A549 (cell line): ENCODE measurements around the gene EFCAB8. TPM values are rescaled to one million over a fixed set of nuclear protein-coding genes. Genes with fewer than 3 reads are reported as not detected.

ENCODE experiments used
- ATAC-seq, 2 experiments: fragments of 200-7000 bp in 1 of 2; fragments of >200 bp in 1 of 2; cut with Nextera tagmentation in 1 of 2; cut with Tn5 transposase in 1 of 2; 3 replicates each; pipeline versions ENCODE4 v1.8.0 to v1.9.1; 2018 to 2020; ENCODE audit warnings: mild to moderate bottlenecking in 1 of 2, moderate library complexity in 1 of 2
- CTCF ChIA-PET: fragments of 300-600 bp; sonication (Branson Sonifier 250); formaldehyde crosslinking; extraction: SDS; loops from one replicate; lab custom pipeline; 2021; ENCODE audit warnings: antibody characterized with exemption, inconsistent platforms; lab: Yijun Ruan, JAX
- POLR2A ChIA-PET: fragments of 350-600 bp; formaldehyde crosslinking; extraction: SDS; loops from one replicate; lab custom pipeline; 2021; ENCODE audit warnings: antibody characterized with exemption, inconsistent platforms; lab: Yijun Ruan, JAX
- DNase-seq, 2 experiments: peaks; one replicate each; pipeline versions ENCODE4 v3.0.0 to v3.0.0-alpha.2; 2011 to 2016; ENCODE audit warnings: low read depth in 1 of 2, low spot score in 1 of 2
- FAIRE-seq: peaks from 2 replicates; lab custom pipeline; 2011; peaks lifted over from hg19 to GRCh38; lab: Jason Lieb, UNC
- H3K27ac ChIP-seq, 2 experiments: fragments of >200 bp; sonication (Bioruptor Twin); formaldehyde crosslinking; 3 replicates each; pipeline ENCODE4 v1.5.1; 2016 to 2017
- H3K4me1 ChIP-seq: fragments of >200 bp; sonication (Bioruptor Twin); formaldehyde crosslinking; 3 replicates; pipeline ENCODE4 v1.6.1; 2016
- H3K4me2 ChIP-seq: fragments of >200 bp; sonication (Bioruptor Twin); formaldehyde crosslinking; 3 replicates; pipeline ENCODE4 v1.6.1; 2016
- H3K4me3 ChIP-seq: fragments of >200 bp; sonication (Bioruptor Twin); formaldehyde crosslinking; 3 replicates; pipeline ENCODE4 v1.5.1; 2016
- H3K9me3 ChIP-seq: fragments of >200 bp; sonication (Bioruptor Twin); formaldehyde crosslinking; 3 replicates; pipeline ENCODE4 v1.6.1; 2016
- CBX8 ChIP-seq: fragments of 200-600 bp; sonication (generic); IDR thresholded peaks from 2 replicates; pipeline ENCODE4 v1.6.1; 2016
- CEBPB ChIP-seq, 2 experiments: fragments of >200 bp in 1 of 2; sonication (Bioruptor Twin) in 1 of 2; formaldehyde crosslinking in 1 of 2; IDR thresholded peaks; 2 replicates each; pipeline ENCODE4 v1.6.1; 2012 to 2016
- CHD2 ChIP-seq: fragments of 150-350 bp; IDR thresholded peaks from 2 replicates; pipeline ENCODE4 v1.6.1; 2014; ENCODE audit warnings: low read length; ENCODE audit not compliant: partially characterized antibody
- FOXS1 ChIP-seq: fragments of 250-450 bp; sonication (Bioruptor Pico); IDR thresholded peaks from 2 replicates; pipeline ENCODE4 v1.5.0; 2020; ENCODE audit warnings: mild to moderate bottlenecking, moderate library complexity
- HEYL ChIP-seq: fragments of 250-450 bp; sonication (Bioruptor Pico); IDR thresholded peaks from 2 replicates; pipeline ENCODE4 v1.8.0; 2021; ENCODE audit warnings: mild to moderate bottlenecking, moderate library complexity
- HOXA7 ChIP-seq: fragments of 250-450 bp; sonication (Bioruptor Pico); IDR thresholded peaks from 2 replicates; pipeline ENCODE4 v1.5.0; 2020; ENCODE audit warnings: mild to moderate bottlenecking, moderate library complexity
- HOXB13 ChIP-seq: fragments of 250-450 bp; sonication (Bioruptor Pico); IDR thresholded peaks from 2 replicates; pipeline ENCODE4 v1.5.0; 2020; ENCODE audit warnings: low read depth, mild to moderate bottlenecking, moderate library complexity
- HOXB5 ChIP-seq: fragments of 250-450 bp; sonication (Bioruptor Pico); IDR thresholded peaks from 2 replicates; pipeline ENCODE4 v1.5.0; 2020; ENCODE audit warnings: mild to moderate bottlenecking, moderate library complexity
- JUN ChIP-seq, 2 experiments: fragments of >200 bp; sonication (Bioruptor Twin); formaldehyde crosslinking; IDR thresholded peaks; 2 replicates in 1 of 2; 3 replicates in 1 of 2; pipeline ENCODE4 v1.6.1; 2016 to 2017
- JUNB ChIP-seq: fragments of >200 bp; sonication (Bioruptor Twin); formaldehyde crosslinking; IDR thresholded peaks from 2 replicates; pipeline ENCODE4 v1.6.1; 2016
- KDM1A ChIP-seq: fragments of 200-600 bp; sonication (generic); IDR thresholded peaks from 2 replicates; pipeline ENCODE4 v1.6.1; 2016; ENCODE audit warnings: low read depth, mild to moderate bottlenecking
- MYC ChIP-seq: IDR thresholded peaks from 2 replicates; pipeline ENCODE4 v1.6.1; 2012; ENCODE audit warnings: mild to moderate bottlenecking, inconsistent platforms, low read length, improper control_type of control experiment, borderline replicate concordance
- NPAS2 ChIP-seq: fragments of 250-450 bp; sonication (Bioruptor Pico); IDR thresholded peaks from 2 replicates; pipeline ENCODE4 v1.8.0; 2022; ENCODE audit warnings: mild to moderate bottlenecking, moderate library complexity, borderline replicate concordance
- NR3C1 ChIP-seq: fragments of >200 bp; sonication (Bioruptor Twin); formaldehyde crosslinking; IDR thresholded peaks from 3 replicates; pipeline ENCODE4 v1.6.1; 2017
- PBX3 ChIP-seq: IDR thresholded peaks from 2 replicates; pipeline ENCODE4 v1.6.1; 2012
- POLR2AphosphoS2 ChIP-seq: conservative IDR thresholded peaks from 2 replicates; pipeline ENCODE4 v1.6.1; 2012; ENCODE audit warnings: low read length, improper control_type of control experiment, inconsistent platforms
- RCOR1 ChIP-seq: fragments of 150-350 bp; IDR thresholded peaks from 2 replicates; pipeline ENCODE4 v1.6.1; 2014; ENCODE audit warnings: antibody characterized with exemption, low read length, low read depth
- RNF2 ChIP-seq: fragments of 200-600 bp; sonication (generic); IDR thresholded peaks from 2 replicates; pipeline ENCODE4 v1.6.1; 2016; ENCODE audit warnings: low read depth, mild to moderate bottlenecking, antibody characterized with exemption, moderate library complexity, borderline replicate concordance
- SMC3 ChIP-seq: fragments of >200 bp; sonication (Bioruptor Twin); formaldehyde crosslinking; IDR thresholded peaks from 3 replicates; pipeline ENCODE4 v1.6.1; 2018; ENCODE audit warnings: inconsistent platforms
- SREBF2 ChIP-seq: fragments of 450-650 bp; IDR thresholded peaks from 2 replicates; pipeline ENCODE4 v1.6.1; 2014; ENCODE audit warnings: mild to moderate bottlenecking, moderate library complexity
- TP53 ChIP-seq: fragments of 250-450 bp; sonication (Bioruptor Pico); IDR thresholded peaks from 2 replicates; pipeline ENCODE4 v1.5.0; 2021; ENCODE audit warnings: mild to moderate bottlenecking, moderate library complexity
- ZC3H11A ChIP-seq: fragments of 450-650 bp; IDR thresholded peaks from 2 replicates; pipeline ENCODE4 v1.6.1; 2014; ENCODE audit warnings: antibody characterized with exemption, mild to moderate bottlenecking
- ZNF302 ChIP-seq: fragments of 250-450 bp; sonication (Bioruptor Pico); IDR thresholded peaks from 2 replicates; pipeline ENCODE4 v1.9.0; 2021; ENCODE audit warnings: inconsistent platforms, mild to moderate bottlenecking, moderate library complexity
- ZSCAN20 ChIP-seq: fragments of 250-450 bp; sonication (Bioruptor Pico); IDR thresholded peaks from 2 replicates; pipeline ENCODE4 v1.8.0; 2022; ENCODE audit warnings: mild to moderate bottlenecking, moderate library complexity
- WGBS: methylation state at CpG from one replicate; pipeline ENCODE4 v1.1.6; 2017; ENCODE audit errors: missing lambda C conversion rate; 5-methylcytosine and 5-hydroxymethylcytosine counted together
- polyA minus RNA-seq: library from RNA; depleted of rRNA, polyadenylated mRNA; stranded (reverse); fragments of >200 nt; gene quantifications from 2 replicates; pipeline ENCODE4 v1.2.3, GENCODE V29; 2011; rRNA and poly(A)+ RNA removed
- polyA plus RNA-seq, 4 experiments: library from polyadenylated mRNA; depleted of rRNA in 3 of 4; stranded (reverse); fragments of >200 nt; fragmentation: RNase III in 1 of 4; extraction: RNeasy Plus Mini Kit Qiagen cat#74134 plus additional on column Dnase treatment in 1 of 4; gene quantifications; 2 replicates in 3 of 4; 3 replicates in 1 of 4; pipeline ENCODE4 v1.2.3, GENCODE V29; 2011 to 2017
- TF ChIP-seq, protein P1 (sequence below): fragments of >200 bp; sonication (Bioruptor Twin); formaldehyde crosslinking; IDR thresholded peaks from 3 replicates; pipeline ENCODE4 v1.5.1; 2016
- TF ChIP-seq, protein P2 (sequence below): fragments of 150-350 bp; IDR thresholded peaks from 2 replicates; pipeline ENCODE4 v1.6.1; 2014; ENCODE audit warnings: low read depth, mild to moderate bottlenecking, low read length
- TF ChIP-seq, protein P3 (sequence below): IDR thresholded peaks from 2 replicates; pipeline ENCODE4 v1.6.1; 2012

EFCAB8 gene
- polyA plus RNA-seq (2011; rRNA removed) (not detected in 2 replicates), polyA plus RNA-seq (2017; fragmentation: RNase III; extraction: RNeasy Plus Mini Kit Qiagen cat#74134 plus additional on column Dnase treatment) (not detected in 3 replicates), polyA minus RNA-seq (not detected in 2 replicates)
- not detected in 2 replicates for polyA plus RNA-seq (2012; cell fraction: cytosol; rRNA removed)
- 0.01 and 0.02 TPM in 2 replicates for polyA plus RNA-seq (2012; cell fraction: nucleus; rRNA removed)

DNA sequence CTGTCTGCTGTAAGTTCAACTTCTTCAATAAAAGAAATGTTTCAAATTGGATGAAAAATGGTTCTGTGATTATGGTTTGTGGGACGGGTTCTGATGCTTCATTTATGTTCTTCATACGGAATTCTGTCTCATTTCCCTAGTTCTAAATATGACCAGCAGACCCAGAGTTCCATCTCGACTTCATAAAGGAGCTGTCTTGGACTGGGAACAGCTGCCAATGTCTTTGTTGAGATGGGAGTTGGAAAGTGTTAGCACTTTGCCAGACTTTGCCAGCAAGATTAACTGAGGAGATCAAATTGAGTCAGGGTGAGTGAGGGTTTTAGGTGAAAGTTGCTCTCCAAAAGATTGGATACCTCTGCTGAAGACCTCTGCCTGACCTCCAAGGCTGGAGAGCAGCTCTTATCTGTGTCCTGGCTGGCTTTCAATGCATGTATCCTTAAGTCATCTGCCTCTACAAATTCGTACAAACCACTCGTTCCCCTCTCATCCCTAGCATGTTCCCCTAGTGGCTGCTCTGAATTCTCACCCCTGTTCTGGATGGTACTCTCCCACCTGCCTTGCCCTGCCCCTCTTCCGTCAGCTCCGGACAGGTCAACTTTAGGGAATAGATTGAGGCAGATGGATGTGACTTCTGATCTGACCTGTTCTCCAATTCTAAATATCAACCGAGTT, at the start of gene EFCAB8:
TSS of gene EFCAB8 (plus strand) at position 223 of the 672 bp plus-strand sequence. CDS start 4,870 bp downstream, outside the sequence.
- CTCF ChIA-PET = no interaction called here
- TF ChIP-seq JUN (IDR thresholded peaks at IDR 0.05) (no peak), CBX8 (no peak), TP53 (CRISPR knock-in tag) (no peak), RCOR1 (no peak), HEYL (CRISPR knock-in tag) (no peak), NR3C1 (no peak), JUNB (no peak), CEBPB (IDR thresholded peaks at IDR 0.05) (no peak), ZSCAN20 (no peak), ZNF302 (CRISPR knock-in tag) (no peak), MYC (no peak)
- TF ChIP-seq, protein P1, sequence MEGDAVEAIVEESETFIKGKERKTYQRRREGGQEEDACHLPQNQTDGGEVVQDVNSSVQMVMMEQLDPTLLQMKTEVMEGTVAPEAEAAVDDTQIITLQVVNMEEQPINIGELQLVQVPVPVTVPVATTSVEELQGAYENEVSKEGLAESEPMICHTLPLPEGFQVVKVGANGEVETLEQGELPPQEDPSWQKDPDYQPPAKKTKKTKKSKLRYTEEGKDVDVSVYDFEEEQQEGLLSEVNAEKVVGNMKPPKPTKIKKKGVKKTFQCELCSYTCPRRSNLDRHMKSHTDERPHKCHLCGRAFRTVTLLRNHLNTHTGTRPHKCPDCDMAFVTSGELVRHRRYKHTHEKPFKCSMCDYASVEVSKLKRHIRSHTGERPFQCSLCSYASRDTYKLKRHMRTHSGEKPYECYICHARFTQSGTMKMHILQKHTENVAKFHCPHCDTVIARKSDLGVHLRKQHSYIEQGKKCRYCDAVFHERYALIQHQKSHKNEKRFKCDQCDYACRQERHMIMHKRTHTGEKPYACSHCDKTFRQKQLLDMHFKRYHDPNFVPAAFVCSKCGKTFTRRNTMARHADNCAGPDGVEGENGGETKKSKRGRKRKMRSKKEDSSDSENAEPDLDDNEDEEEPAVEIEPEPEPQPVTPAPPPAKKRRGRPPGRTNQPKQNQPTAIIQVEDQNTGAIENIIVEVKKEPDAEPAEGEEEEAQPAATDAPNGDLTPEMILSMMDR = no peak
- TF ChIP-seq, all 56 proteins: peak for 0
- POLR2A ChIA-PET = no interaction called here
- ATAC-seq (peak; percentile 66 to 73; a peak in 5 of 6 replicates), FAIRE-seq (no peak), DNase-seq (no peak)
- no peaks in the 10 kb centered on the region for H3K9me3 ChIP-seq
- no peak within 1 kb of the TSS for H3K4me2 ChIP-seq
- no peak within 1 kb of the TSS for H3K27ac ChIP-seq
- WGBS = 77% methylated on average over 8 of the region's 8 CpGs
- H3K4me3 ChIP-seq = no peak within 1 kb of the TSS
- H3K4me1 ChIP-seq = no peaks in the 10 kb centered on the region

DNA sequence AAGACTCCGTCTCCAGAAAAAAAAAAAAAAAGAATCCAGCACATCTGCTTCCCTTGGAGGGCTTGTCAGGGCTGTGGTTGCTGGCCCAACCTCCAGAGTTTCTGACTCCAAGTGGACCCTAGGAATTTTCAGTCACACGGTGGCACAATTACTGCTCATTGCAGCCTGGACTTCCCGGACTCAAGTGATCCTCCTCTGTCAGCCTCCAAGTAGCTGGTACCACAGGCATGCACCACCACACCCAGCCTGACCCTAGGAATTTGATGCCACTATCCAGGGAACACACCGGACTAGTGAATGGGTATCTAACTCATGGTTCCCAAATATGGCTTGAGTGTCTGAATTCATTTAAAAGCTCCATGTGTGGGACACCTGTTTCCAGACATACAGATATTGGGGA, 48.8 kb upstream of the EFCAB8 start:
- ATAC-seq (no peak), DNase-seq (no peak), FAIRE-seq (no peak)
- TF ChIP-seq JUNB (no peak), SREBF2 (no peak), NPAS2 (no peak), ZNF302 (CRISPR knock-in tag) (no peak), HOXA7 (no peak), CHD2 (no peak)
- no peaks in the 10 kb centered on the region for H3K9me3 ChIP-seq
- H3K4me3 ChIP-seq = no peak overlapping the region
- 95% methylated on average over 4 of the region's 4 CpGs for WGBS
- no peaks in the 10 kb centered on the region for H3K4me1 ChIP-seq
- POLR2A ChIA-PET = interaction anchor here (1.8 kb wide), 1 partner anchor 10 kb away, joined by 5 read pairs; the partner anchor contains the start of gene MAPRE1
- H3K4me2 ChIP-seq = no peak overlapping the region
- no peak overlapping the region for H3K27ac ChIP-seq
- CTCF ChIA-PET = interaction anchor here (1.0 to 2.5 kb wide), 2 partner anchors 11 to 20 kb away, joined by 3 to 11 read pairs; no protein-coding TSS in a partner anchor

DNA sequence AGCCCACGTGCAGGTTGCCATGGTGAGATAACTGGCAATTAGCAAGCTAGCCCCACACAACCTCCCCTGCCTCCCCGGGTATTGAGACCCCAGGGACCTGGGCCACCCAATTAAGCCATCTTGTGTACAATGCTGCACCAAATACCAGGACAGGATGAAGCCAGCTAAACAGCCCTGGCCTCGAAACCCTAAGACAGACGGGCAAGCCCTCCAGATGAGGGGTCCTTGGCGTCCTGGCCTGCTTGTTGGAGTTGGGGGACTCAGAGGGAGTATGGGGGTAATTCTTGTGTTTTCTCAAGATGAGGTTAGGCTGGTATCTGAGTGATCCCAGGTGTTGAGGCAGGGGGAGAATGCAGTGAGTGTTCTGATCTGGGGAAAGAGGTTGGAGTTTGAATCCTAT, 47.8 kb upstream of the EFCAB8 start:
- ATAC-seq (no peak), DNase-seq (no peak), FAIRE-seq (no peak)
- Histone ChIP-seq H3K4me3 (no peak overlapping the region), H3K4me2 (no peak overlapping the region), H3K9me3 (no peaks in the 10 kb centered on the region), H3K27ac (no peak overlapping the region), H3K4me1 (no peaks in the 10 kb centered on the region)
- CTCF ChIA-PET = interaction anchor here (2.5 kb wide), 1 partner anchor 21 kb away, joined by 11 read pairs; no protein-coding TSS in a partner anchor
- POLR2A ChIA-PET = interaction anchor here (1.8 kb wide), 1 partner anchor 9 kb away, joined by 5 read pairs; the partner anchor contains the start of gene MAPRE1
- WGBS = 45% methylated on average over 4 of the region's 5 CpGs
- TF ChIP-seq SMC3 = no peak
- TF ChIP-seq, protein P2, sequence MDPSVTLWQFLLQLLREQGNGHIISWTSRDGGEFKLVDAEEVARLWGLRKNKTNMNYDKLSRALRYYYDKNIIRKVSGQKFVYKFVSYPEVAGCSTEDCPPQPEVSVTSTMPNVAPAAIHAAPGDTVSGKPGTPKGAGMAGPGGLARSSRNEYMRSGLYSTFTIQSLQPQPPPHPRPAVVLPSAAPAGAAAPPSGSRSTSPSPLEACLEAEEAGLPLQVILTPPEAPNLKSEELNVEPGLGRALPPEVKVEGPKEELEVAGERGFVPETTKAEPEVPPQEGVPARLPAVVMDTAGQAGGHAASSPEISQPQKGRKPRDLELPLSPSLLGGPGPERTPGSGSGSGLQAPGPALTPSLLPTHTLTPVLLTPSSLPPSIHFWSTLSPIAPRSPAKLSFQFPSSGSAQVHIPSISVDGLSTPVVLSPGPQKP = no peak
- TF ChIP-seq ZC3H11A = no peak
- TF ChIP-seq, protein P3, sequence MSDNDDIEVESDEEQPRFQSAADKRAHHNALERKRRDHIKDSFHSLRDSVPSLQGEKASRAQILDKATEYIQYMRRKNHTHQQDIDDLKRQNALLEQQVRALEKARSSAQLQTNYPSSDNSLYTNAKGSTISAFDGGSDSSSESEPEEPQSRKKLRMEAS = no peak
- TF ChIP-seq, protein P1 = no peak
- no peak for TF ChIP-seq POLR2AphosphoS2
- no peak for TF ChIP-seq TP53 (CRISPR knock-in tag)
- TF ChIP-seq RNF2 = no peak
- TF ChIP-seq HEYL (CRISPR knock-in tag) = no peak
- TF ChIP-seq HOXB13 = no peak
- no peak for TF ChIP-seq HOXB5 (CRISPR knock-in tag)
- no peak for TF ChIP-seq HOXA7
- no peak for TF ChIP-seq MYC
- no peak for TF ChIP-seq FOXS1 (CRISPR knock-in tag)
- TF ChIP-seq PBX3 = no peak
- TF ChIP-seq KDM1A = no peak
